Muscle layer of colon (tissue), 2 donors: ENCODE measurements around the gene THUMPD2.

Experiments
- H3K27ac ChIP-seq: one replicate; pipeline ENCODE4 v1.7.0; 2013; ENCODE audit warnings: low read depth, mild to moderate bottlenecking, low read length, moderate library complexity
- H3K27me3 ChIP-seq, 2 donors: one replicate each; pipeline ENCODE4 v1.7.0; 2013; ENCODE audit warnings: low read length in 2 of 2, mild to moderate bottlenecking in 2 of 2; ENCODE audit not compliant: insufficient read depth in 2 of 2, control insufficient read depth in 1 of 2
- H3K36me3 ChIP-seq: one replicate; pipeline ENCODE4 v1.7.0; 2013; ENCODE audit warnings: mild to moderate bottlenecking, low read length; ENCODE audit not compliant: insufficient read depth
- H3K4me1 ChIP-seq: one replicate; pipeline ENCODE4 v1.7.0; 2013; ENCODE audit warnings: mild to moderate bottlenecking, low read length; ENCODE audit not compliant: insufficient read depth
- H3K4me3 ChIP-seq, 2 donors: one replicate each; pipeline ENCODE4 v1.7.0; 2013; ENCODE audit warnings: low read length in 2 of 2, low read depth in 1 of 2, mild to moderate bottlenecking in 1 of 2, moderate library complexity in 1 of 2
- H3K9ac ChIP-seq: one replicate; pipeline ENCODE4 v1.7.0; 2013; ENCODE audit warnings: low read length
- H3K9me3 ChIP-seq: one replicate; pipeline ENCODE4 v1.7.0; 2013; ENCODE audit warnings: mild to moderate bottlenecking, low read length
- donor health status: abdominal sarcoma.
- donor health status: Adenocarcinoma of cecum.

THUMPD2 gene

GRCh38 chr2:39782591-39782990 lies 3.5 kb upstream of the THUMPD2 start:
- no peaks in the 10 kb centered on the region for H3K27me3 ChIP-seq
- H3K27ac ChIP-seq, result no peak overlapping the region
- H3K4me3 ChIP-seq, result no peak overlapping the region
- H3K9me3 ChIP-seq, result no peaks in the 10 kb centered on the region
- H3K9ac ChIP-seq, result no peak overlapping the region
- no peaks in the 10 kb centered on the region for H3K36me3 ChIP-seq
- H3K4me1 ChIP-seq, result peaks cover 11% of the 10 kb centered on the region

- no peak overlapping the region for H3K9ac ChIP-seq
- no peak overlapping the region for H3K4me3 ChIP-seq
Observed at GRCh38 chr2:39781697-39782096, 2.6 kb upstream of the THUMPD2 start.

GRCh38 chr2:39780825-39781600 lies 2.0 kb upstream of the THUMPD2 start:
- Histone ChIP-seq H3K9ac (no peak overlapping the region), H3K27ac (no peak overlapping the region), H3K27me3 (no peaks in the 10 kb centered on the region), H3K4me3 (peak overlapping the region in 1 of 2 donors; percentile 25), H3K36me3 (no peaks in the 10 kb centered on the region), H3K9me3 (no peaks in the 10 kb centered on the region), H3K4me1 (peaks cover 19% of the 10 kb centered on the region)

More at GRCh38 chr2:39781697-39782096, 2.6 kb upstream of the THUMPD2 start:
- Histone ChIP-seq H3K4me1 (peaks cover 19% of the 10 kb centered on the region), H3K27ac (no peak overlapping the region), H3K9me3 (no peaks in the 10 kb centered on the region), H3K27me3 (no peaks in the 10 kb centered on the region), H3K36me3 (no peaks in the 10 kb centered on the region)

- peaks cover 19% of the 10 kb centered on the region for H3K4me1 ChIP-seq
- H3K27me3 ChIP-seq, result no peaks in the 10 kb centered on the region
- H3K9ac ChIP-seq, result peak overlapping the region; percentile 62
- peak overlapping the region; percentile 19 for H3K27ac ChIP-seq
- H3K36me3 ChIP-seq, result no peaks in the 10 kb centered on the region
- H3K4me3 ChIP-seq, result peak overlapping the region in 1 of 2 donors; percentile 86
- H3K9me3 ChIP-seq, result no peaks in the 10 kb centered on the region
Observed at GRCh38 chr2:39779927-39780326, 869 bp upstream of the THUMPD2 start.

GRCh38 chr2:39779341-39779851 lies 338 bp upstream of the THUMPD2 start:
- Histone ChIP-seq H3K4me3 (peak overlapping the region; percentile 86 to 94), H3K9me3 (no peaks in the 10 kb centered on the region), H3K27me3 (no peaks in the 10 kb centered on the region), H3K27ac (peak overlapping the region; percentile 19), H3K9ac (peak overlapping the region; percentile 62), H3K36me3 (no peaks in the 10 kb centered on the region), H3K4me1 (peaks cover 19% of the 10 kb centered on the region)

GRCh38 chr2:39778233-39778632 lies 825 bp downstream of the THUMPD2 start:
- H3K27me3 ChIP-seq, result no peaks in the 10 kb centered on the region
- H3K9ac ChIP-seq, result peak overlapping the region; percentile 62
- H3K4me1 ChIP-seq, result peaks cover 19% of the 10 kb centered on the region
- H3K27ac ChIP-seq, result peak overlapping the region; percentile 81
- no peaks in the 10 kb centered on the region for H3K36me3 ChIP-seq
- no peaks in the 10 kb centered on the region for H3K9me3 ChIP-seq
- peak overlapping the region; percentile 86 to 94 for H3K4me3 ChIP-seq

- H3K4me3 ChIP-seq, result no peak overlapping the region
- peaks cover 24% of the 10 kb centered on the region for H3K4me1 ChIP-seq
- peaks cover 8% of the 10 kb centered on the region for H3K36me3 ChIP-seq
- H3K9ac ChIP-seq, result no peak overlapping the region
- no peak overlapping the region for H3K27ac ChIP-seq
- H3K9me3 ChIP-seq, result no peaks in the 10 kb centered on the region
- H3K27me3 ChIP-seq, result no peaks in the 10 kb centered on the region
Observed at GRCh38 chr2:39772812-39773152, 6.3 kb downstream of the THUMPD2 start.

GRCh38 chr2:39772086-39772811 lies 6.8 kb downstream of the THUMPD2 start:
- Histone ChIP-seq H3K27me3 (no peaks in the 10 kb centered on the region), H3K9ac (no peak overlapping the region), H3K4me1 (peaks cover 18% of the 10 kb centered on the region), H3K27ac (no peak overlapping the region), H3K4me3 (no peak overlapping the region), H3K9me3 (no peaks in the 10 kb centered on the region), H3K36me3 (peaks cover 8% of the 10 kb centered on the region)

- Histone ChIP-seq H3K27me3 (no peaks in the 10 kb centered on the region), H3K27ac (no peak overlapping the region), H3K9me3 (no peaks in the 10 kb centered on the region), H3K4me1 (no peaks in the 10 kb centered on the region), H3K36me3 (peaks cover 26% of the 10 kb centered on the region), H3K4me3 (no peak overlapping the region), H3K9ac (no peak overlapping the region)
Observed at GRCh38 chr2:39762448-39762847, 16.6 kb downstream of the THUMPD2 start.

GRCh38 chr2:39757156-39757555 lies 21.9 kb downstream of the THUMPD2 start:
- H3K4me3 ChIP-seq, result no peak overlapping the region
- peaks cover 53% of the 10 kb centered on the region for H3K36me3 ChIP-seq
- H3K27me3 ChIP-seq, result no peaks in the 10 kb centered on the region
- H3K27ac ChIP-seq, result no peak overlapping the region
- no peaks in the 10 kb centered on the region for H3K9me3 ChIP-seq
- no peaks in the 10 kb centered on the region for H3K4me1 ChIP-seq
- no peak overlapping the region for H3K9ac ChIP-seq

GRCh38 chr2:39755466-39755865 lies 23.6 kb downstream of the THUMPD2 start:
- H3K27ac ChIP-seq, result no peak overlapping the region
- H3K9me3 ChIP-seq, result no peaks in the 10 kb centered on the region
- H3K4me3 ChIP-seq, result no peak overlapping the region
- no peak overlapping the region for H3K9ac ChIP-seq
- no peaks in the 10 kb centered on the region for H3K27me3 ChIP-seq
- H3K4me1 ChIP-seq, result no peaks in the 10 kb centered on the region
- peaks cover 46% of the 10 kb centered on the region for H3K36me3 ChIP-seq
